Measurements from ENCODE around the gene PHLPP1.
A peak's percentile ranks its signal among the peaks of the same experiment; 100 is the strongest.

The PHLPP1 gene

DNA sequence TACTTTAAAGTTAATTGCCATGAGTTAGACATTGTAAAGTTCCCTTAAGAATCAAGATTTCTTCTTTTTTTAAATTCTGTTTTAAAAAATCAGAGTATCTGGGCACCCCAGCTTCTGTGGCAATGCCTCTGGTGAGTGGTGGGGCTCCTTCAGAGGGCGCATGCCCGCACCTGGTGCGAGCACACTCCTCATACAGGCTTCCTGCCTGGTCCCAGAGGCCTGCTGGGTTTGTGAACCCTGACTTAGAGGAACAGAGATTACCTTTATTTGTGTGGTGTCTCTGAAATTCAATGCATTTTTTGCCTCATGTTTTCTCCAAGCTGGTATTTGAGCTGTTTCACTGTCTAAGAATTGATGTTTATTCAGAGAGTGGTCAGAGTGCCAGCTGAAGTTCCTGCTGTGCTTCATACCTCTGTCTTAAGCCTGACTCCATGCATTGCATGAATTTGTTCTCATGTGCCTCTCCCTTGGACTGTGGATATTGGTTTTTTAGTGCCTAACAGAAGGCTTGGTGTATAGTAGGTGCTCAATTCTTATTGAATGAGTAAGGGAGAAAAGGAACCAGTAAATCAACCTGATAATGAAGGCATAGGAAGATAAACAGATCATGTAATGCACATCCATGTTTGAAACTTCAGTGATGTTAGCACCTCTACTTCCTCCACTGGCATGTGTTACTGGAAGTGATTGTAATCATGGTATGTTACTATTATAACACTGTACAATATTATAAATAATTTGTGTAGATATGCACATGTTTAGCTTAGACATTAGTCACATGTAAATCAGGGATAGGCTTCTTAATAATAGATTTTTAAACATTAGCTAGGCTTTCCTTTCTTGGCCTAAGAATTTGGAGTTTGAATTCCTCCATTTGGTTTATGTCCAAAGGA, 29.0 kb downstream of the PHLPP1 start:
- no peak for DNase-seq

DNA sequence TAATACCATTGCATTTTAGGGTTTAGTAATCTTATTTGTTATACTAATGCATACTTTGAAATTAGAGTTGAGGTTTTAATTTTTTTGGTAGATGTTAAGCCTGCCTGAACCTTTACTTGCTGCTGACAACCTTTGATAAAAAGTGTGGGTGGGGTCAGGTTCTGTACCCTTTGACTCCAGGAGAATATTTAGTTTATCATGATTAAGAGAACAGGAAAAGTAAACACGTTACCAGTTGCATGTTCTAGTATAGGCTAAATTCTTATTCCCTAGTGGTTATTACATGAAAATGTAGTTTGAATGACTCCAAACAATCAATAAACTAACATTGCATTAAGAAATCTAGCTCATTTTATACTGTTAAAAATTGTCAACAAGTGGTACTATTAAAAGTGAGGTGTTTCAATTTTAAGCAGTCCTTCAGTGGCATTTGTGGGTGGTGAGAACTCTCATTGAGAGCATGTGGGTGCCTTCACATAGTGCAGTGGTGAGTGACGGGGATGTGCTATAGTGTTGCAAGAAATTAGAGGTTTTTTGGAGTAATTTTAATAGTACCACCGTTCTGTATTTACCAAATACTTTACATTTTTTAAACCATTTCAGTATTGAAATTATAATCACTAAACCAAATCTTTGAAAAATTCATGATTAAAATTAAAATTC, 29.9 kb downstream of the PHLPP1 start:
- DNase-seq: no peak

GRCh38 chr18:62749389-62749788, 34.0 kb downstream of the PHLPP1 start:
- no peak for DNase-seq

GRCh38 chr18:62751341-62751821, 36.0 kb downstream of the PHLPP1 start:
- DNase-seq: no peak

GRCh38 chr18:62751977-62752376, 36.6 kb downstream of the PHLPP1 start:
- DNase-seq: no peak

- DNase-seq: no peak
Observed at GRCh38 chr18:62754026-62754425, 38.7 kb downstream of the PHLPP1 start.

DNA sequence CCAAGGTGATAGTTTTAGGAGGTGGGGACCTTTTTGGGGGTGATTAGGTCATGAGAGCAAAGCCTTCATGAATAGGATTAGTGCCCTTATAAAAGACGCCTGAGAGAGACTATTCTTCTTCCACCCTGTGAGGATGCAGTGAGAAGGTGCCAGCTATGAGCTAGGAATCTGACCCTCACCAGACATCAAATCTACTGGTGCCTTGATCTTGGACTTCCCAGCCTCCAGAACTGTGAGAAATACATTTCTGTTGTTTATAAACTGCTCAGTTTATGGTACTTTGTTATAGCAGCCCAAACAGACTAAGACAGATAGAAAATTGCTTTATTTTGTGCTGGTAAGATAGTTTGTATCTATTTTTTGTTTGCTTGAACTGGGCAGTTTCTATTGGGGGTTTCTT, 40.1 kb downstream of the PHLPP1 start:
- DNase-seq: no peak

DNA sequence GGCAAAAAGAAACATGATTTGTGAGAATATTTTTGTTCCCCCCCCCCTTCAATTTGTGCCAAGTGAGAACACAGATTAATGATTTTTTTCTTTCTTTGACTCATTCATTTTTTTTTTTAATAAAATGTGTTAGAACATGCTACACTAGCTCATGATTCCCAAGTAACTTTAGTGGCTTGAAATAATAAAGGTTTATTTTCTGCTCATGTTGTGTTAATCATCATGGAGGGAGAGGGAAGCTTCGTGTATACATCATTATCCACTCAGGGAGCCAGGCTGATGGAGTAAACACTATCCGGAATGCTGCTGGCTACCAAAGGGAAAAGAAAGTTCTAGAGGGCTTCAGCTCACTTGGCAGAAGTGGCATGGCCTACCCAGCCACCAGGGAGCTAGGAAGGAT, 40.6 kb downstream of the PHLPP1 start:
- no peak for DNase-seq

- no peak for DNase-seq
Observed at GRCh38 chr18:62757399-62758010, 42.2 kb downstream of the PHLPP1 start.

- no peak for DNase-seq
Observed at GRCh38 chr18:62758591-62758990, 43.2 kb downstream of the PHLPP1 start.

DNA sequence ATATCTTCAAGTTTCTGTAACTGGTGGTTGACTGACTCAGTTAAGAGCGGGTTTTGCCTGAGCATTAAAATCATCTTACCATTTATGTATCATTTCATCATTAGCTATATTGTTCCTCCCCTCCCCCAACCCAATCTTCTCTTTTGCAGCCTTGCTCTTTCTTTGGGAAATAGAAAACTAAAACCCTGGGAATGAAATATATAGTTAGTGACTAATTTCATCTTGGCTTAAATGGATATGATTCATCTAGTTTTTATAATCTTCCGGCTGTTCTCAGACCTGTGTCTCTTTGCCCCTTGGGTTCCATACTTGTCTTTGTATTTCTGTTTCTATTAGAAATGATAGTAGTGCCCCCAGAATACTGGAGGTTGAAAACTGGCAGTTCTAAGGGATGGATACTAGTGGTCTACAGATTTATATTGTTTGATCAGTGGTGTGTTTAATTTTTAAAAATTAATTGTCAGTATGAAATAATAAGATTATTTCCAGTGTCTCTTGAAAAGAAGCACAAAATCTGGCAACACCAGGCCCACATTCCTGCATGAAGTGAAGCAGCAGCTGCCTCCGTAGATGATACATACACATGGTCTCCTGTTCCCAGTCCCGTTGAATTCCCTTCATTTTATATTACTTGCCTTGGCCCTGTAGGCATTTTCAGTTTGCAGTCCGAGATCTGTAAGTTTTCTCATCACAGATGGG, 44.5 kb downstream of the PHLPP1 start:
- DNase-seq: no peak

- DNase-seq: no peak
Observed at GRCh38 chr18:62760403-62760734, 45.0 kb downstream of the PHLPP1 start.

- no peak for DNase-seq
Observed at GRCh38 chr18:62763101-62763521, 47.8 kb downstream of the PHLPP1 start.

DNA sequence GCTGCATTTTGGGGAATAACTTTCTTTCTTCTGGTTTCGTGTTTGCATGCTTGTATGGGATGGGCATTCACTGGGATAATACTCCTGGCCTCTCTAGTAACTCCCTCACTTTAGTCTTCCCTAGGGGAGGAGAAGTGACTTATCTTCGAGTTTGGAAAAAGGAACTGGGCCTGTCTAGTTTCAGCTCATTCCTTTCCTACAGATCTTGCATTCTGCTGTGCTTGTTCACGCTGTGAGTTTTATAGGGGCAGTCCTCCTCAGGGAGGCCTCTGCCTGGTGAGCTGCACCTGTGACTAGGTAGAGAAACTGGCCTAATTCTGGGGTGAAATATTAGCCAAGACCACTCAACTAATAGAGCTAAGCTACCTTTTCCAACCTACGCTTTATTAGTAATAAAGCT, 50.9 kb downstream of the PHLPP1 start:
- no peak for DNase-seq

DNA sequence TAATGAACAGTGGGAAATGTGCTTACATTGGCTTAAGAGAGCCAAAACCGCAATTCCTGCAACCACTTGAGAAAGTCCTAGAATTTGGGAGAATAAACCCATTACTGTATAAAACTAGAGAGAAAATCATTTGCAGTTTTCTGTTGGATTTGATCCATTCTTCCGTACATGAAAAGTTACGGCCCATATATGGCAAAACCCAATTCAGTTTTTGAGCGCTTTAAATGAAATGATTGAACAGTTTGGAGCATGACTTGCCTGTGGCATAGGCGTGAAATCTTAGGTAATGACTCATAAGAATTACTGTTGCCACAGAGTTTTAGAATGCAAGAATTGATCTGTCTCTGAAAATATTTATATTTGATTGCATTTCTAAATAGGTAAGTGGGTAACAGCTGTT, 52.0 kb downstream of the PHLPP1 start:
- peak in 1 of 5 donors; percentile 32 for DNase-seq

DNA sequence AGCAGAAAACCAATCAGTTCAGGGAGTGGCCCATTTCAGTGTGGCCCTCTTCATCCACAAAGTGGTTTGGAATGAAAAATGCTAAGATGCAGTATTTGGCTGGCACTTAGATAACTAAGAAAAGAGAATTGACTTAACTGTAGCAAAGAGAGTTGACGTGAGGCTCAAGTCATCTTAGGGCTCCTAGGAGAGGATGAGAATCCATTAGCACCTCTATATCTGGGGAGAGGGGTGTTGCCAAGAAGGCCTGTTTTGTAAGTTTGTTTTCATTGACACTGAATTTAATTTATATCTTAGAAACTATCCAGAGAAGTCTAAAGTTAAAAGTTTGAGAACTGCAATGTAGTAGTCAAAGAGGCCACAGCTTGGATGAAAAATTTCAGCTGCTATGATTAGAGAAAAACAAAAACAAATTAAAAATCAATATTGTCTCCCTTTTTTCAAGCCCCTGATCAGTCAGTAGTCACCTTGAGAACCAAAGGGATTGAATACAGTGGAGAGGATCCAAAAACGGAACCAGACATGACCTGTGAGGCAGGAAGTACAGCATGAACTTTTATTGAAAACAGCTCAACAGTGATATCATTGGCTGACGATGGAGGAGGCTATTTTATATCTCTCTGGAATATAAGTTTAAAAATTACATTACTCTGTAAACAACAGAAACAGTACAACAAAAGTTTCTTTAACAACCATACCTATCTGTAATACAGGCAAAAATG, 52.7 kb downstream of the PHLPP1 start:
- DNase-seq: no peak

GRCh38 chr18:62768558-62768943, 53.2 kb downstream of the PHLPP1 start:
- DNase-seq: no peak

GRCh38 chr18:62769216-62769615, 53.9 kb downstream of the PHLPP1 start:
- no peak for DNase-seq

DNA sequence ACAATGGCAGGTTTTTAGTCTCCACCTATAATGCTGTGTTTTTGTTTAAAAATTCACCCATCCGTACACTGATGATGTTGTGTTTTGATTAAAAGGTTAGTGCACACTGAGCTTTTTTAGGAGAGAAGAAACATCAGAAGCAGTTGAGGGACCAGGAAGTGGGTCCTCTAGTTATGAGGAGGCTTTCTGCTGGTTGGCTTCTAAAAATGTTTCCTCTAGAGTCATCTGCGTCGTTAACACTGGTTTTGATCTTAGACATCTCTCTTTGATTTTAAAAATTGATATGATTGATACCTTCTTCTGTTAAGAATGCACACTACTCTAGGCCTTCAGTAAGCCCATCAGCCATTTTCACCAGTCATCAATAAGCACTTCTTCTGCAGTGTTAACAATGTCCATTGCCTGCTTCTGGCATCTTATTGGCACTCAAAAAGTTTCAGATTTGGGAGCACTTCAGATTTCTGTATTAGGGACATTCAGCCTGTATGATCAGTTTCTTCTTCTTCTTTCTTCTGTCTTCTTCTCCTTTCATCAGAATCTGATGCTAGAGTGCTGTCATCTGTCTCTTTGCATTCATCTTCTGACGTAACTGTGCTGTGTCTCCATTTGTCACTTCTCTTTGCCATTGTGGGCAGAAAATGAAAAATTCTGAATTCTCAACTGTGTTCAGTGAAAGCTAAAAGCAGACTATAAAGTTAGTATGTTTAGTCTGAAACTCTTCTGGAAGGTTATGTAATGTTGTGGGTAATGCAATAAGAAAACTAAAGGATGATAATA, 56.3 kb downstream of the PHLPP1 start:
- DNase-seq: peak in 1 of 5 donors; percentile 81

GRCh38 chr18:62772860-62773584, 57.7 kb downstream of the PHLPP1 start:
- no peak for DNase-seq

- DNase-seq: no peak
Observed at GRCh38 chr18:62773691-62774090, 58.4 kb downstream of the PHLPP1 start.
